GM19328 (cell line): ENCODE measurements around the gene SRF.

Experiments
- ATAC-seq: cut with Tn5 transposase; IDR thresholded peaks from one replicate; pipeline ENCODE4 v1.9.1; 2021; ENCODE audit warnings: mild to moderate bottlenecking, moderate library complexity; ENCODE audit not compliant: unreplicated experiment

Gene SRF

GRCh38 chr6:43146709-43147688, 24.1 kb upstream of the SRF start:
- no peak for ATAC-seq

DNA sequence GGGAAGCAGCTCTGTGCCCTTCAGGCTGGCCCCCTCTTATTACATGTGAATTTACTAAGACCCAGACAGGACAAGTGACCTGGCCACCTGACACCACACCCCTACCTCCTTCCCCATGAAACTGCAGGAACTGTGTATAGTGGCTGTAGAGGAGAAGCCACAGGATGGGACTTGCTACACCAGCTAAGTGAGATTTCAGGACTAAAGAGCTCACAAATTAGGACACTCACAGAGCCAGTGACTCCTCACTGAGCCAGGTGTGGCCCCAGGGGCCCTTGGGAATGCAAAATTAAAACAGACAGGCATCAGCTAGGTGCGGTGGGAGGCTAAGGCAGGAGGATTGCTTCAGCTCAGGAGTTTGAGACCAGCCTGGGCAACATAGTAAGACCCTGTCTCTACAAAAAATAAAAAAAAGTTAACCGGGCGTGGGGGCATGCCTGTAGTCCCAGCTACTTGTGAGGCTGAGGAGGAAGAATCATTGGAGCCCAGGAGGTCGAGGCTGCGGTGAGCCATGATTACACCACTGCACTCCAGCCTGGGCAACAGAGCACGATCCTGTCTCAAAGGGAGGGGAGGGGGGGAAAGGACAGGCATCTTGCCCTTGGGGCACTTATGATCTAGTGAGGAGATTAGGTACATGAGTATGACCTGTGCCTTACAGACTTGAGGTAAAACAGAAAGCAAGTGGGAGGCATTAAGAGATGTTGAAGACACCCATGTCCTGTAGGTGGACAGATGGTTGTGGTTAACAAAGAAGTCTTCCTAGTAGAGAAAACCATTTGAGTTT, 23.2 kb upstream of the SRF start:
- ATAC-seq: no peak

- ATAC-seq: no peak
Measured at GRCh38 chr6:43149265-43149664, 21.8 kb upstream of the SRF start.

DNA sequence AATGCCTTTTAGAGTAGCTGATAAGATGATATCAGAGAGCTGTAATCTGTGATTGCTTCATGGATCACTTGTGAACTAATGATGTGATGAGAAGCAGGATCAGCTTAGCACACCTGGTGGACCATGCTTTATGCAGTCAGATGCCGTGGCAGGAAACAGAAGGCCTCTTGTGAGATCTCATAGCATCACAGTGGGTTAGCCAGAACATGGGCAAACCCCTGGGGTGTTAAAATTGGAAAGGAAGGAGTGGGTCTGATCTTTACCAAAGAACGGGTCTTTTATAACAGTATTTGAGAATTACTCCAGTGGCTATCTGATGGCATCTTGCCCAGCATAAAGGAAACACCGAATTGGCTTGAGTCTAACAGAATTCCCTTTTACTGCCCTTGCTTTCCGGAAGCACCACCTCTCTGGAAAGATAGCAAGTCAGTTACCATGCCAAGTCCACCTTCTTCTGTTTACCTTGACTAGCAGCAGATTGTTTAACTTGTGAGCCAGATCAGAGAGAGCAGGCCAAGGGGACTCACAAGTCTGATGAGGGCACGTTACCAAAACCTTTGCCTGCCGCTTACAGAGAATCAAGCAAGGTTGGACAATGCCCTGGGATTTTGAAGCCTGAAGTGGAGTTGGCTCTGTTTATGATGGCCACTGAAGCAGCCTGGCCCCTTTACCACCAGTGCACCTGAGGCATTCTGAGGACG, 20.9 kb upstream of the SRF start:
- ATAC-seq: no peak

GRCh38 chr6:43159599-43159998, 11.5 kb upstream of the SRF start:
- ATAC-seq: no peak

DNA sequence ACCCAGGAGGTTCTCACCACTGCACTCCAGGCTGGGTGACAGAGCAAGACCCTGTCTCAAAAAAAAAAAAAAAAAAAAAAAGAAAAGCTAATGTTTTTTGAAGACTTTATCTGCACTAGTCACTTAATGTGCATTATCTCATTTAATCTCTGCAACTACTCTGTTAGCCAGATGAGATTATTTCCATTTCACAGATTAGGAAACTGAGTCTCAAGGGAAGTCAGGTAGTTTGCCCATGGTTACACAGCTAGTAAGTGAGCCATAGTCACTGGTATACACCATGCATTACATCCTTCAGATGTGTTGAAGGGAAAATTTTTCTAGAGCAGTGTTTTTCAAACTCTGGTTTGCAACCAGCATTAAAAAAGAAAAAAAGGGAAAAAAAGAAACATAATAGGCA, 7.2 kb upstream of the SRF start:
- ATAC-seq: no peak

DNA sequence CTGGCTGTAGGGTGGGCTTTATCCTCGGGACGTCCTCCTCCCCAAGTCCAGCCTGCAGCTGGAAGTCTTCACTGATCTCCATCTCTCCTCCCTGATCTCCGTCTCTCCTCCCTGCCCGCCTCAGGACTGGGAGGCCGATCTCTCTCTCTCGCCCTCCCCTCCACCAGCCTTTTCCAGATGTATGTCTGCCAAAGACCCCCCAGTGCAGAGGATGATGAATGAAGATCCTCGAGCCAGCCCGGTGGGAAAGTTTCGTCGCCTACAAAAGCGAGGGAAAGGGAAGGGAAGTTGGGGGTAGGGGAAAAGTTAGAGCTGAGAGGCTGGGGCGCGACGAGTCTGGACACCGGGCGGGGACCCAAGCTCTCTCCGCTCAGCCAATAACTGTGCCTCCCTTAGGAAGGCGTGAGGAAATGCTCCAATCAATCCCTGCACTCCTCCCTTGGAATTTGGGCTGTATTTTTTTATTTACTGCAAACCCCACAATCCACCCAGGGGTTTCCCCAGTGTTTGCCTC, 595 bp upstream of the SRF start:
- no peak for ATAC-seq

- peak; percentile 1 for ATAC-seq
Measured at GRCh38 chr6:43171707-43172103, 636 bp downstream of the SRF start.

DNA sequence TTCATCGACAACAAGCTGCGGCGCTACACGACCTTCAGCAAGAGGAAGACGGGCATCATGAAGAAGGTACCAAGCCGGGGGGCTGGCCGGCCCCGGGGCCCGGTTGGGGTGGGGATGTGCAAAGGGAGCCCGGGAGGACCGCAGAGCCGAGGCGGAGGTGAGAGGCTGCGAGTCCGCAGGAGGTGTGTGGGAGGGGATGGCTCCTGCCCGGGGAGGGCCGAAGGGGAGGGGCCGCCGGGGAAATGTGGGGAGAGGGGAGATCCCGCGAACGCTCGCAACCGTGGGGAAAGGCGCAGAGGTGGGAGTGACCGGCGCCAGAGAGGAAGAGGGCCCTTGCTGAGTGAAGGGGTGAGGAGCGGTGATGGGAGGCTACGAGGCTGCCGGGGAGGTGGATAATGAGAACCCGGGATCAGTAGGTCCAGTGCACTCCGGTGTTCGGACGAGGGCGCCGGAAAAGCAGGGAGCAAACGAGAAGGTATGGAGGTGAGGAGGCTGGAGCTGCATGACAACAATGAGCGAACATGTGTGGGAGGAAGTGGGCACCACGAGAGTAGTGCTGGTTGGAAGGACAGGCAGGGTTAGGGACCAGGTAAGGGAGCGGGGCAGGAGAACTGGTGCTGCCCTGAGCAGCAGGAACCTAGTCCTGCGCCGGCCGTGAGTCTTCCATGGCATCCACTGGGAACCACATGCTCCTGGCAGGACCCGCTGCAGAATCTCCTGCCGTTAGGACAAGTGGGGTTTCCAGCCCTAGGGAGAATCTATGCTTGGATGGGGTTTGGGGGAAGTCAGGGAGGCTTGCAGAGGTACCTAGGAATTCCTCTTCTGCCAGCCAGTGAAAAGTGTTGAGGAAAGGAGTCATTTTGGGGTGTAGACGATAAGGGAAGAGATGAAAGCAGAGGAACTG, 1.3 kb downstream of the SRF start:
- ATAC-seq: no peak

- no peak for ATAC-seq
Measured at GRCh38 chr6:43173591-43174262, 2.7 kb downstream of the SRF start.

- peak; percentile 53 for ATAC-seq
Measured at GRCh38 chr6:43174263-43175112, 3.4 kb downstream of the SRF start.

DNA sequence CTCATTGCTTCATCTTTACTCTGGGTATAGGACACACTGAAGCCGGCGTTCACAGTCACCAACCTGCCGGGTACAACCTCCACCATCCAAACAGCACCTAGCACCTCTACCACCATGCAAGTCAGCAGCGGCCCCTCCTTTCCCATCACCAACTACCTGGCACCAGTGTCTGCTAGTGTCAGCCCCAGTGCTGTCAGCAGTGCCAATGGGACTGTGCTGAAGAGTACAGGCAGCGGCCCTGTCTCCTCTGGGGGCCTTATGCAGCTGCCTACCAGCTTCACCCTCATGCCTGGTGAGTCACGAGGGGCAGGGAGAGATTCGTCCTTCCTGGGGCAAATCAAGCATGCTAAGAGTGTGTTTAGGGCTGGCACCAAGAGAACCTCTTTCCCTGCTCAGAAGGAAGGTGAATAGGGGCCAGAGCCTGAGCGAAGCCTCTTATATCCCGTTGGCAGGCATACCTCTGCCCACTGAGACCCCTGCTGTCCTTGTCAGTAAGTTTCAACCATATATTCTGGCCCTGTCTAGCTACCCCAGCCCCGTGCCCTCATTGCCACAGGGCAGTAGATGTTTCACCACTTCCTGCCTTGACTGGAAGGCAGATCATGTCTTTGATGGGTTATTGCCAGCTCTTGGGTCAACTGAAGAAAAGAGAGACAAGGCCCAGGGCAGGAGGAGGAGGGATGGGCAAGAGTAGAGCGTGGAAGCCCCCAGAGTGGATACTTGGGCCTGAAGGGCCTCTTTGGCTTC, 4.8 kb downstream of the SRF start:
- no peak for ATAC-seq

- ATAC-seq: no peak
Measured at GRCh38 chr6:43176423-43176786, 5.3 kb downstream of the SRF start.

DNA sequence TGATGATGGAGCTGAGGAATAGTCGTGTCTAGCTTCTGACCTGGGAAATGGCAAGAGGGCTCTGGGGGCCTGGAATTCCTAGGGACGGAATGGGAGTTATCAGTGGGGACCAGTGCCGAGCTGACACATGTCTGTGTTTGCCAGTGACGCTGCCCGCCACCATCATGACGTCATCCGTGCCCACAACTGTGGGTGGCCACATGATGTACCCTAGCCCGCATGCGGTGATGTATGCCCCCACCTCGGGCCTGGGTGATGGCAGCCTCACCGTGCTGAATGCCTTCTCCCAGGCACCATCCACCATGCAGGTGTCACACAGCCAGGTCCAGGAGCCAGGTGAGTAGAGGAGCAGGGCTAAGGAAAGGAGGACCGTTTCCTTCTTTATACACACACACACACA, 7.1 kb downstream of the SRF start:
- ATAC-seq: no peak

DNA sequence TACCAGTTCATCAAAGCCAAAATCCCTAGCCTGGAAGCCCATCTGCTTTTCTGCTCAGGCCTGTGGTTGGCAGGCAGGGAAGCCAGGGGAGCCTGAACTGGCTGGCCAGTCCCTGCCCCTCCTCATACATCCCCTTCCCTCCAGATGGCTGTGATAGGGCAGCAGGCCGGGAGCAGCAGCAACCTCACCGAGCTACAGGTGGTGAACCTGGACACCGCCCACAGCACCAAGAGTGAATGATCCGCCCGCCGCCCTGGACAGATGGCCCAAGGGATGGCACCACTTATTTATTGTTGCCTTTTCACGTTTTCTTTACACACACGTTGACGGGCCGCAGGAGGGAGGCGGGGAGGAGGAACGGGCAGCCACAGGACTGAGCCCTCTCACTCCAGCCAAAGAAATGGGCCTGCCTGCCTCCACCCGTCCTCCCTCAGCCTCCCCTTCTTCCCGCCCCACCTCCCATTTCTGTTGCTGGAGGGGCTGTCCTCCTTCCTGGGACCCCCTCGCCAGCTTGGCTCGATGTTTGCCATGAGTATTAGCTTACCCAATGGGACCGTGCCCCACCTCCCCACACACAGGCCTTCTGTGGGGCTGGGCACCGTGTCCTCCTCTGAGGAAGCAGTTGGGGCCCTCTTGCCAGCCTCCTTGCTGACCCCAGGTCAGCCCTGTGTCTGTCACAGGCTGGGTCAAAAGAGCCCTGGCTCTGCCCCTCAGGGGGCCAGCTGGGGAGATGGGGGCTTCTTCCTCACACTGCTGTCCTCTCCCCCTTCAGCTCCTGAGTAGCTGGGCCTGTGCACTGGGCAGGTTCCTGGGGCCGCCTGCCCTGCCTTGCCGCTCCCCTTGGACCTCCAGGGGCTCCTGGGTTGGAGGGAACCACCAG, 8.1 kb downstream of the SRF start:
- no peak for ATAC-seq

GRCh38 chr6:43180058-43180457, 9.0 kb downstream of the SRF start:
- ATAC-seq: no peak

DNA sequence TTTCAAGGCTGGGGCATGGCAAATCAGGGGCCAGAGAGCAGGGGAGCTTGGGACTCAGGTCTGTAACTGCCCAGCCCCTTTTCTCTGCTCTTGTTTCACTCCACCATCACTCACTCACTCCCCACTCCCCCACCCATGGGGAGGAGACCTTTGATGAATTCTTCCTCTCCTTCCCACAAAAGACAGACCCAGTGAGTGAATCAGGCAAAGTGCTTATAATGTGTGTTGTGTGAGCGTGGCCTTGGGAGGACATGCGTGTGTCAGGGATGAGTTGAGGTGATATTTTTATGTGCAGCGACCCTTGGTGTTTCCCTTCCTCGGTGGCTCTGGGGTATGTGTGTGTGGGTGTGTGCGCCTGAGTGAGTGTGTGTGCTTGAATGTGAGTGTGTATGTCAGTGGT, 9.9 kb downstream of the SRF start:
- no peak for ATAC-seq
